ENCODE data around the gene RAB9A. TPM values are rescaled to one million over a fixed set of nuclear protein-coding genes. Genes with fewer than 3 reads are reported as not detected.

The RAB9A gene, protein sequence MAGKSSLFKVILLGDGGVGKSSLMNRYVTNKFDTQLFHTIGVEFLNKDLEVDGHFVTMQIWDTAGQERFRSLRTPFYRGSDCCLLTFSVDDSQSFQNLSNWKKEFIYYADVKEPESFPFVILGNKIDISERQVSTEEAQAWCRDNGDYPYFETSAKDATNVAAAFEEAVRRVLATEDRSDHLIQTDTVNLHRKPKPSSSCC
- 34.3 and 39.0 TPM in 2 replicates for total RNA-seq (2013; cell fraction: nucleolus; rRNA removed)
- total RNA-seq (2014; rRNA removed) (42.1 and 54.1 TPM in 2 replicates), total RNA-seq (2014; rRNA removed; fragmentation: Illumina TruSeq; extraction: Trizol) (50.5 and 53.1 TPM in 2 replicates), total RNA-seq (2021) (43.2 and 44.2 TPM in 2 replicates), polyA plus RNA-seq (2011; rRNA removed) (142 and 180 TPM in 2 replicates), polyA plus RNA-seq (2014; fragmentation: Illumina TruSeq; extraction: Trizol) (47.0 and 68.3 TPM in 2 replicates), polyA plus RNA-seq (2014; fragmentation: Nextera tagmentation; extraction: Ambion mirVana) (10 to 100 TPM; 49.2 to 49.3 TPM), polyA plus RNA-seq (2014; rRNA removed) (52.4 and 64.6 TPM in 2 replicates), polyA plus RNA-seq (2016; fragmentation: Nextera tagmentation; extraction: Ambion mirVana) (10 to 100 TPM; 64.8 to 76.4 TPM), polyA minus RNA-seq (2011; rRNA and poly(A)+ RNA removed) (52.1 and 73.6 TPM in 2 replicates), Bru-seq, nascent RNA (percentile 98 among the genes with signal in this experiment), BruChase-seq, experiment 1, labeled RNA remaining after a 6-hour chase (percentile 96 among the genes with signal in this experiment), BruChase-seq, experiment 2, labeled RNA remaining after a 2-hour chase (percentile 95 among the genes with signal in this experiment)
- polyA plus RNA-seq (2011; ENCODE audit: low read depth): 21.1 TPM
- 58.5 and 62.9 TPM in 2 replicates for polyA plus RNA-seq (2011; cell fraction: cytosol; rRNA removed)
- polyA plus RNA-seq (2011; cell fraction: nucleus; rRNA removed): 50.2 and 59.5 TPM in 2 replicates
- polyA plus RNA-seq (2012): 31.9 and 49.2 TPM in 2 replicates
- polyA minus RNA-seq (2011; cell fraction: cytosol; rRNA and poly(A)+ RNA removed): 26.5 and 27.1 TPM in 2 replicates
- polyA minus RNA-seq (2011; cell fraction: nucleus; rRNA and poly(A)+ RNA removed): 14.7 and 17.5 TPM in 2 replicates
- long read RNA-seq, experiment 1, transcript RAB9A-202 (3 exons, 2,039 nt): major isoform, 118 of 157 reads
- long read RNA-seq, experiment 1, transcript RAB9A-203 (2 exons, 737 nt): minor isoform, 25 of 157 reads
- long read RNA-seq, experiment 1, partial matches to known transcripts: 4 of 157 reads
- long read RNA-seq, experiment 1, other reads (novel, unspliced or antisense): 6 of 157 reads
- long read RNA-seq, experiment 2, transcript RAB9A-202 (3 exons, 2,039 nt): major isoform, 957 of 1,283 reads
- long read RNA-seq, experiment 2, transcript RAB9A-203 (2 exons, 737 nt): minor isoform, 237 of 1,283 reads
- long read RNA-seq, experiment 2, transcript RAB9A-201 (3 exons, 393 nt): minor isoform, 25 of 1,283 reads
- long read RNA-seq, experiment 2, partial matches to known transcripts: 3 of 1,283 reads
- long read RNA-seq, experiment 2, other reads (novel, unspliced or antisense): 61 of 1,283 reads

DNA sequence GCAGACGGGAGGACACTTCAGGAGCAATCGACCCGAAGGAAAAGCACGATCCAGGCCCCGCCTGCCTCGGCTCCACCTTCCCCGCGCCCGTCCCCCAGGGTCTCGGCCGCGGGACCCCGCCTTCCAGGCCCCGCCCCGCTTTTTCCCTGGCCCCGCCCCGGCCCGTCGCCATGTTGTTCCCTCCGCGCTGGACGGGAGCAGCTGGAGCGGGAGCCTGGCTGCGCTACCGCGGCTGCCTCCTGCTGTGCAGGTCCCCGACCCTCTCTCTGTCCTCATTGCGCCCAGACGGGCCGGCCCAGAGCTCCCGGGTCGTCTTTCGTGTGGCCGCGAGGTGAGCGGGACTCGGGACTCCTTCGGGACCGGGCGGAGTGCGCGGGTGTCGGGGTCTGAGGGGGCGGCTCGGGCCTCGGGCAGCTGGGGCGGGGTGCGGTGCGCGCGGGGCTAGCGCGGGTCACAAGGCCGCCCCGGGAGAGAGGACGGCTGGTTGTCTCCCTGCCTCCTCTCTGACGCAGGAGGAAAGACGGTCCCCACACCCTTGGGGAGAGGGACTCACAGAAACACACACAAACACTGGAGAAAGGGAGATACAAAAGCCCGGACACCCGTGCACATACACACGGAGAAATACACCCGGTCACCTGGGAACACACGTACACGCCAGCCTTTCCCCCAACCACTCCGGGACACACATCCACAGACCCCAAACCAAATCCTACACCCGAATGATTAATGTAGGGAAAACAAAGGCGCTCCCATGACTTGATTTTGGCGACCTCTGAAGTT, at the start of gene RAB9A:
RAB9A (plus strand) TSS at position 171 of the 783 bp plus-strand sequence. CDS start 19,619 bp downstream, outside the sequence.
- H3K4me3 ChIP-seq: peak within 1 kb of the TSS; percentile 84
- peak within 1 kb of the TSS; percentile 91 for H3K27ac ChIP-seq (ENCODE audit: control insufficient read depth, insufficient read depth)
- no peaks in the 10 kb centered on the region for H3K36me3 ChIP-seq (ENCODE audit: control insufficient read depth in 2 of 2, insufficient read depth in 2 of 2, low read length in 1 of 2)
- intact Hi-C loops (cut with micrococcal nuclease; ENCODE audit: unreplicated experiment): loop anchor here (5.0 kb wide), 1 partner anchor 607 kb away; no protein-coding TSS in a partner anchor
- in situ Hi-C loops (cut with MboI): no loop called here
- no peaks in the 10 kb centered on the region for H3K27me3 ChIP-seq (replicated peaks in 1 of 2; ENCODE audit: control insufficient read depth in 2 of 2, insufficient read depth in 2 of 2, low read length in 1 of 2)
- 1% methylated on average over 57 of the region's 68 CpGs for WGBS (ENCODE audit: insufficient coverage, insufficient replicate concordance, low lambda C conversion rate, missing lambda C conversion rate)
- peak within 1 kb of the TSS; percentile 77 for H2AFZ ChIP-seq (ENCODE audit: control insufficient read depth, low read depth, low read length)
- peaks cover 54% of the 10 kb centered on the region for H3K79me2 ChIP-seq (ENCODE audit: control insufficient read depth, insufficient read depth, low read length)
- FAIRE-seq (no peak), DNase-seq (ENCODE audit: low read depth, low spot score) (no peak), ATAC-seq (peak; percentile 77)
- H3K4me1 ChIP-seq (ENCODE audit: control insufficient read depth, insufficient read depth, low read length): peaks cover 16% of the 10 kb centered on the region
- BruUV-seq (replicated peaks): no TSS peak
- ChIA-PET SMC1A (ENCODE audit: uncharacterized antibody, unreplicated experiment) (interaction anchor here (0.6 to 13.8 kb wide), 16 partner anchors 8 to 343 kb away, joined by 3 to 173 read pairs (median 6); partner anchors contain the start of genes OFD1 and TRAPPC2), RAD21 (ENCODE audit: unreplicated experiment) (interaction anchor here (0.9 to 7.0 kb wide), 12 partner anchors 8 to 1464 kb away, joined by 3 to 68 read pairs (median 8); partner anchors contain the start of genes GEMIN8, OFD1 and TRAPPC2), POLR2A (interaction anchor here (0.6 to 5.1 kb wide), 11 partner anchors 8 to 618 kb away, joined by 3 to 49 read pairs (median 5); partner anchors contain the start of genes OFD1 and TRAPPC2), CTCF (interaction anchor here (1.1 to 3.2 kb wide), 5 partner anchors 9 to 62 kb away, joined by 4 to 16 read pairs (median 14); no protein-coding TSS in a partner anchor)
- no peaks in the 10 kb centered on the region; the same call in 2 of the 3 replicates for H3K9me3 ChIP-seq (replicated peaks; ENCODE audit: control insufficient read depth, insufficient read depth, low read length)
- peak within 1 kb of the TSS; percentile 75 for H3K4me2 ChIP-seq (ENCODE audit: control insufficient read depth, insufficient read depth)
- no peaks in the 10 kb centered on the region for H4K20me1 ChIP-seq (ENCODE audit: control insufficient read depth, insufficient read depth)
- H3K9ac ChIP-seq (ENCODE audit: control insufficient read depth, insufficient read depth, low read length): peak within 1 kb of the TSS; percentile 93
- TF ChIP-seq TAF1 (IDR thresholded peaks at IDR 0.05; ENCODE audit: borderline replicate concordance, low read depth, low read length) (peak; percentile 52; the same call in 1 of the 2 replicates), ESRRA (IDR thresholded peaks at IDR 0.05; ENCODE audit: low read length) (no peak), EGR1 (IDR thresholded peaks at IDR 0.05; ENCODE audit: borderline replicate concordance in 1 of 2, low read depth in 2 of 2, low read length in 2 of 2) (peak in 1 of 2 experiments; percentile 42; a peak in 1 of 3 replicates), MEF2B (IDR thresholded peaks at IDR 0.05; ENCODE audit: partially characterized antibody, poor library complexity, severe bottlenecking) (peak; percentile 44), SMARCA5 (IDR thresholded peaks at IDR 0.05) (0 out of 2 replicates have a peak, but pooled peaks have one; percentile 13), NR2F1 (conservative IDR thresholded peaks at IDR 0.05) (peak; percentile 59), NR2C2 (IDR thresholded peaks at IDR 0.05; ENCODE audit: borderline replicate concordance, control insufficient read depth, insufficient read length, low read depth) (no peak), POLR2A (IDR thresholded peaks at IDR 0.05; ENCODE audit: low read depth, low read length) (peak; percentile 86), TCF3 (IDR thresholded peaks at IDR 0.05; ENCODE audit: borderline replicate concordance, insufficient read depth, low read depth, low read length) (no peak), ZZZ3 (IDR thresholded peaks at IDR 0.05; ENCODE audit: control insufficient read depth, insufficient read length, low read depth) (no peak), PAX5 (IDR thresholded peaks at IDR 0.05; ENCODE audit: borderline replicate concordance, low read depth, low read length) (no peak), POLR2AphosphoS2 (IDR thresholded peaks at IDR 0.05; ENCODE audit: low read depth, low read length) (no peak; the same call in 1 of the 2 replicates), SREBF1 (IDR thresholded peaks at IDR 0.05; ENCODE audit: low read length) (no peak), BACH1 (IDR thresholded peaks at IDR 0.05; ENCODE audit: borderline replicate concordance) (peak; percentile 46; the same call in 1 of the 2 replicates)
- TF ChIP-seq, protein P1, sequence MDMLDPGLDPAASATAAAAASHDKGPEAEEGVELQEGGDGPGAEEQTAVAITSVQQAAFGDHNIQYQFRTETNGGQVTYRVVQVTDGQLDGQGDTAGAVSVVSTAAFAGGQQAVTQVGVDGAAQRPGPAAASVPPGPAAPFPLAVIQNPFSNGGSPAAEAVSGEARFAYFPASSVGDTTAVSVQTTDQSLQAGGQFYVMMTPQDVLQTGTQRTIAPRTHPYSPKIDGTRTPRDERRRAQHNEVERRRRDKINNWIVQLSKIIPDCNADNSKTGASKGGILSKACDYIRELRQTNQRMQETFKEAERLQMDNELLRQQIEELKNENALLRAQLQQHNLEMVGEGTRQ (IDR thresholded peaks at IDR 0.05; ENCODE audit: borderline replicate concordance, low read depth, low read length): no peak
